HEK293T (cell line): Measurements from ENCODE around the gene NEUROD4.

Experiments
- CTCF ChIA-PET: fragments of 350-600 bp; formaldehyde crosslinking; extraction: SDS; loops from one replicate; lab custom pipeline; 2021; ENCODE audit warnings: antibody characterized with exemption, inconsistent platforms; lab: Yijun Ruan, JAX
- POLR2A ChIA-PET: fragments of 350-600 bp; formaldehyde crosslinking; extraction: SDS; loops from one replicate; lab custom pipeline; 2020; ENCODE audit warnings: antibody characterized with exemption, inconsistent platforms; lab: Yijun Ruan, JAX
- DNase-seq: peaks from one replicate; pipeline ENCODE4 v3.0.0; 2012; ENCODE audit warnings: mixed read lengths; ENCODE audit errors: extremely low spot score
- ARNT ChIP-seq: fragments of 450-650 bp; IDR thresholded peaks from 2 replicates; pipeline ENCODE4 v1.6.1; 2017; ENCODE audit warnings: mild to moderate bottlenecking
- BHLHE40 ChIP-seq: fragments of 450-650 bp; IDR thresholded peaks from 2 replicates; pipeline ENCODE4 v1.6.1; 2016; ENCODE audit warnings: mild to moderate bottlenecking, moderate library complexity, borderline replicate concordance
- CTBP1 ChIP-seq: fragments of 450-650 bp; IDR thresholded peaks from 2 replicates; pipeline ENCODE4 v1.6.1; 2016; ENCODE audit warnings: borderline replicate concordance
- ELF4 ChIP-seq: fragments of 450-650 bp; IDR thresholded peaks from 2 replicates; pipeline ENCODE4 v1.6.1; 2017; ENCODE audit warnings: antibody characterized with exemption
- FOXA1 ChIP-seq: fragments of 450-650 bp; IDR thresholded peaks from 2 replicates; pipeline ENCODE4 v1.6.1; 2016; ENCODE audit warnings: mild to moderate bottlenecking
- FOXK2 ChIP-seq: fragments of 450-650 bp; IDR thresholded peaks from 2 replicates; pipeline ENCODE4 v1.6.1; 2016; ENCODE audit warnings: mild to moderate bottlenecking
- FOXM1 ChIP-seq: fragments of 450-650 bp; IDR thresholded peaks from 2 replicates; pipeline ENCODE4 v1.6.1; 2017; ENCODE audit warnings: mild to moderate bottlenecking, borderline replicate concordance
- HDGF ChIP-seq: fragments of 450-650 bp; IDR thresholded peaks from 2 replicates; pipeline ENCODE4 v1.6.1; 2017; ENCODE audit warnings: antibody characterized with exemption, borderline replicate concordance
- L3MBTL2 ChIP-seq: fragments of 450-650 bp; conservative IDR thresholded peaks from 2 replicates; pipeline ENCODE4 v1.6.1; 2016; ENCODE audit warnings: mild to moderate bottlenecking
- LEF1 ChIP-seq: fragments of 450-650 bp; IDR thresholded peaks from 2 replicates; pipeline ENCODE4 v1.6.1; 2017; ENCODE audit warnings: mild to moderate bottlenecking, borderline replicate concordance
- NFRKB ChIP-seq: fragments of 450-650 bp; IDR thresholded peaks from 2 replicates; pipeline ENCODE4 v1.6.1; 2016; ENCODE audit warnings: mild to moderate bottlenecking, moderate library complexity
- PKNOX1 ChIP-seq: fragments of 450-650 bp; IDR thresholded peaks from 2 replicates; pipeline ENCODE4 v1.6.1; 2016
- SP1 ChIP-seq: fragments of 450-650 bp; IDR thresholded peaks from 2 replicates; pipeline ENCODE4 v1.6.1; 2017
- SUZ12 ChIP-seq: fragments of 450-650 bp; IDR thresholded peaks from 2 replicates; pipeline ENCODE4 v1.6.1; 2016; ENCODE audit warnings: mild to moderate bottlenecking
- TARDBP ChIP-seq: fragments of 450-650 bp; IDR thresholded peaks from 2 replicates; pipeline ENCODE4 v1.6.1; 2016
- ZNF384 ChIP-seq: fragments of 450-650 bp; IDR thresholded peaks from 2 replicates; pipeline ENCODE4 v1.6.1; 2016

Gene NEUROD4

GRCh38 chr12:55043542-55043941 is 23.8 kb downstream of the NEUROD4 start:
- ChIA-PET CTCF (interaction anchor here (1.1 kb wide), 1 partner anchor 28 kb away, joined by 3 read pairs; no protein-coding TSS in a partner anchor), POLR2A (no interaction called here)
- DNase-seq, result no peak
- TF ChIP-seq FOXK2 (no peak), ARNT (no peak), HDGF (no peak), L3MBTL2 (no peak), SUZ12 (no peak), BHLHE40 (no peak), FOXM1 (no peak), CTBP1 (no peak), ELF4 (no peak), SP1 (no peak), PKNOX1 (no peak), TARDBP (no peak), LEF1 (no peak)

- DNase-seq, result no peak
- no peak for TF ChIP-seq ZNF384
- no peak for TF ChIP-seq PKNOX1
- TF ChIP-seq CTBP1, result no peak
- ChIA-PET CTCF (no interaction called here), POLR2A (no interaction called here)
Measured at GRCh38 chr12:55044135-55044534, 24.4 kb downstream of the NEUROD4 start.

- DNase-seq, result no peak
- ChIA-PET CTCF (no interaction called here), POLR2A (no interaction called here)
- TF ChIP-seq ARNT (no peak), ELF4 (no peak), FOXM1 (no peak), PKNOX1 (no peak), NFRKB (no peak), ZNF384 (no peak), CTBP1 (no peak), FOXA1 (no peak), HDGF (no peak), L3MBTL2 (no peak), FOXK2 (no peak)
Measured at GRCh38 chr12:55049676-55050075, 29.9 kb downstream of the NEUROD4 start.

GRCh38 chr12:55051197-55051947 is 31.6 kb downstream of the NEUROD4 start:
- ChIA-PET CTCF (no interaction called here), POLR2A (no interaction called here)
- TF ChIP-seq FOXM1 (no peak), BHLHE40 (no peak), L3MBTL2 (no peak), ELF4 (no peak), NFRKB (no peak), PKNOX1 (no peak), ZNF384 (no peak), ARNT (no peak)
- no peak for DNase-seq

GRCh38 chr12:55057481-55057880 is 37.7 kb downstream of the NEUROD4 start:
- DNase-seq, result no peak
- no peak for TF ChIP-seq PKNOX1
- ChIA-PET CTCF (no interaction called here), POLR2A (no interaction called here)

GRCh38 chr12:55058082-55058481 is 38.3 kb downstream of the NEUROD4 start:
- TF ChIP-seq NFRKB, result no peak
- no peak for TF ChIP-seq ARNT
- no peak for TF ChIP-seq CTBP1
- no peak for TF ChIP-seq FOXK2
- no peak for TF ChIP-seq LEF1
- no peak for TF ChIP-seq SP1
- no peak for TF ChIP-seq SUZ12
- TF ChIP-seq FOXA1, result no peak
- TF ChIP-seq FOXM1, result no peak
- TF ChIP-seq ZNF384, result no peak
- no peak for TF ChIP-seq TARDBP
- no peak for TF ChIP-seq ELF4
- TF ChIP-seq PKNOX1, result no peak
- no peak for TF ChIP-seq L3MBTL2
- no peak for DNase-seq
- ChIA-PET CTCF (no interaction called here), POLR2A (no interaction called here)
